ENCODE data around the gene ARMC9. TPM values are rescaled to one million over a fixed set of nuclear protein-coding genes. Genes with fewer than 3 reads are reported as not detected.

The ARMC9 gene
- total RNA-seq, 4 donors from 2014 or later = 6.5 to 11.5 (median 9.3) TPM

- Histone ChIP-seq H3K4me1 (no peaks in the 10 kb centered on the region), H3K27ac (no peak overlapping the region), H3K9me3 (no peaks in the 10 kb centered on the region), H3K4me3 (no peak overlapping the region), H3K36me3 (no peaks in the 10 kb centered on the region), H3K27me3 (no peaks in the 10 kb centered on the region)
- 87% methylated on average over 9 of the region's 9 CpGs for WGBS
- TF ChIP-seq POLR2A (IDR thresholded peaks at IDR 0.05) (no peak), CTCF (IDR thresholded peaks at IDR 0.05) (no peak), POLR2AphosphoS5 (IDR thresholded peaks at IDR 0.05) (no peak), EP300 (IDR thresholded peaks at IDR 0.05) (no peak)
- no peak for DNase-seq (ENCODE audit: low spot score in 2 of 2)
These were observed 124.9 kb downstream of the ARMC9 start for GRCh38 chr2:231323316-231323715.

- WGBS = 100% methylated on average over 2 of the region's 2 CpGs
- no peak for TF ChIP-seq CTCF (IDR thresholded peaks at IDR 0.05)
- TF ChIP-seq POLR2AphosphoS5 (IDR thresholded peaks at IDR 0.05) = no peak
- no peak for TF ChIP-seq POLR2A (IDR thresholded peaks at IDR 0.05)
- no peak for TF ChIP-seq EP300 (IDR thresholded peaks at IDR 0.05)
These were observed 127.4 kb downstream of the ARMC9 start for GRCh38 chr2:231325826-231326225.

GRCh38 chr2:231326404-231326803, 128.0 kb downstream of the ARMC9 start:
- Histone ChIP-seq H3K9me3 (no peaks in the 10 kb centered on the region), H3K4me3 (no peak overlapping the region), H3K4me1 (no peaks in the 10 kb centered on the region), H3K27ac (no peak overlapping the region), H3K27me3 (no peaks in the 10 kb centered on the region), H3K36me3 (no peaks in the 10 kb centered on the region)
- WGBS = 80% methylated on average over 1 of the region's 3 CpGs
- DNase-seq (ENCODE audit: low spot score in 2 of 2) = no peak
- no peak for TF ChIP-seq EP300 (IDR thresholded peaks at IDR 0.05)
- no peak for TF ChIP-seq POLR2A (IDR thresholded peaks at IDR 0.05)

More at GRCh38 chr2:231325826-231326225, 127.4 kb downstream of the ARMC9 start:
- Histone ChIP-seq H3K27me3 (no peaks in the 10 kb centered on the region), H3K36me3 (no peaks in the 10 kb centered on the region), H3K4me1 (no peaks in the 10 kb centered on the region), H3K4me3 (no peak overlapping the region), H3K9me3 (no peaks in the 10 kb centered on the region), H3K27ac (no peak overlapping the region)
- DNase-seq (ENCODE audit: low spot score in 2 of 2) = no peak

GRCh38 chr2:231330311-231330710, 131.9 kb downstream of the ARMC9 start:
- Histone ChIP-seq H3K4me3 (no peak overlapping the region), H3K9me3 (no peaks in the 10 kb centered on the region), H3K36me3 (no peaks in the 10 kb centered on the region), H3K27me3 (no peaks in the 10 kb centered on the region), H3K4me1 (no peaks in the 10 kb centered on the region), H3K27ac (no peak overlapping the region)
- 86% methylated on average over 8 of the region's 8 CpGs for WGBS
- TF ChIP-seq POLR2AphosphoS5 (IDR thresholded peaks at IDR 0.05) = no peak
- TF ChIP-seq POLR2A (IDR thresholded peaks at IDR 0.05) = no peak
- TF ChIP-seq CTCF (IDR thresholded peaks at IDR 0.05) = no peak
- no peak for TF ChIP-seq EP300 (IDR thresholded peaks at IDR 0.05)
- DNase-seq (ENCODE audit: low spot score in 2 of 2) = no peak

- Histone ChIP-seq H3K27ac (no peak overlapping the region), H3K9me3 (no peaks in the 10 kb centered on the region), H3K4me3 (no peak overlapping the region), H3K27me3 (no peaks in the 10 kb centered on the region), H3K36me3 (no peaks in the 10 kb centered on the region), H3K4me1 (no peaks in the 10 kb centered on the region)
- 71% methylated on average over 7 of the region's 7 CpGs for WGBS
- no peak for TF ChIP-seq EP300 (IDR thresholded peaks at IDR 0.05)
- no peak for TF ChIP-seq CTCF (IDR thresholded peaks at IDR 0.05)
- TF ChIP-seq POLR2AphosphoS5 (IDR thresholded peaks at IDR 0.05) = no peak
- TF ChIP-seq POLR2A (IDR thresholded peaks at IDR 0.05) = no peak
- no peak for DNase-seq (ENCODE audit: low spot score in 2 of 2)
These were observed 133.1 kb downstream of the ARMC9 start for GRCh38 chr2:231331533-231331932.

- no peak for DNase-seq (ENCODE audit: low spot score in 2 of 2)
- Histone ChIP-seq H3K36me3 (no peaks in the 10 kb centered on the region), H3K27me3 (no peaks in the 10 kb centered on the region), H3K4me3 (no peak overlapping the region), H3K27ac (no peak overlapping the region), H3K9me3 (no peaks in the 10 kb centered on the region), H3K4me1 (no peaks in the 10 kb centered on the region)
- no peak for TF ChIP-seq CTCF (IDR thresholded peaks at IDR 0.05)
- TF ChIP-seq POLR2A (IDR thresholded peaks at IDR 0.05) = no peak
- no peak for TF ChIP-seq POLR2AphosphoS5 (IDR thresholded peaks at IDR 0.05)
- TF ChIP-seq EP300 (IDR thresholded peaks at IDR 0.05) = no peak
- 94% methylated on average over 6 of the region's 6 CpGs for WGBS
These were observed 134.0 kb downstream of the ARMC9 start for GRCh38 chr2:231332388-231332787.

Data from suprapubic skin (tissue), 4 donors.